ENCODE data around the gene ORM2. TPM values are rescaled to one million over a fixed set of nuclear protein-coding genes. Genes with fewer than 3 reads are reported as not detected.

Gene ORM2
- total RNA-seq, 1 experiment from 2014 or later = 0.59 TPM

GRCh38 chr9:114300846-114301797, 28.5 kb upstream of the ORM2 start:
- intact Hi-C loops (cut with micrococcal nuclease) = no loop called here
- no TSS peak for BruUV-seq (replicated peaks)
- TF ChIP-seq JUND (IDR thresholded peaks at IDR 0.05) (no peak), EZH2 (IDR thresholded peaks at IDR 0.05) (no peak)
- no peaks in the 10 kb centered on the region; a peak in 1 of 4 replicates for H3K36me3 ChIP-seq (ENCODE audit: control insufficient read depth in 1 of 2, insufficient read depth in 2 of 2, low read length in 2 of 2)
- no peak overlapping the region for H3K4me3 ChIP-seq (replicated peaks in 1 of 2; ENCODE audit: low read depth in 1 of 2, low read length in 2 of 2)
- no peaks in the 10 kb centered on the region for H3K9me3 ChIP-seq (ENCODE audit: control insufficient read depth in 1 of 2, insufficient read depth in 1 of 2, low read depth in 1 of 2, low read length in 2 of 2)
- DNase-seq (ENCODE audit: low read depth, low spot score) (no peak), ATAC-seq (no peak)
- no peaks in the 10 kb centered on the region for H3K79me2 ChIP-seq (ENCODE audit: insufficient read depth, low read length)
- ChIA-PET CTCF (no interaction called here), RAD21 (ENCODE audit: low non-redundant PET in 1 of 2, low total read pairs in 2 of 2, uncharacterized antibody in 2 of 2, unreplicated experiment in 2 of 2) (no interaction called here), POLR2A (no interaction called here)
- H3K27me3 ChIP-seq (ENCODE audit: insufficient read depth, low read length) = no peaks in the 10 kb centered on the region
- H4K20me1 ChIP-seq (ENCODE audit: insufficient read depth) = no peaks in the 10 kb centered on the region
- no peak overlapping the region for H2AFZ ChIP-seq (ENCODE audit: low read depth, low read length, poor library complexity, severe bottlenecking)
- no peak overlapping the region for H3K9ac ChIP-seq (ENCODE audit: low read length)
- peaks cover 0 to 3% of the 10 kb centered on the region in 2 experiments; a peak in 1 of 4 replicates for H3K4me1 ChIP-seq (ENCODE audit: control insufficient read depth in 1 of 2, insufficient read depth in 2 of 2, low read length in 2 of 2)
- no peak overlapping the region for H3K27ac ChIP-seq (ENCODE audit: low read depth, low read length)
- H3K4me2 ChIP-seq (ENCODE audit: low read length) = no peak overlapping the region
- no peaks in the 10 kb centered on the region for H3K9me2 ChIP-seq (ENCODE audit: insufficient read depth)

DNA sequence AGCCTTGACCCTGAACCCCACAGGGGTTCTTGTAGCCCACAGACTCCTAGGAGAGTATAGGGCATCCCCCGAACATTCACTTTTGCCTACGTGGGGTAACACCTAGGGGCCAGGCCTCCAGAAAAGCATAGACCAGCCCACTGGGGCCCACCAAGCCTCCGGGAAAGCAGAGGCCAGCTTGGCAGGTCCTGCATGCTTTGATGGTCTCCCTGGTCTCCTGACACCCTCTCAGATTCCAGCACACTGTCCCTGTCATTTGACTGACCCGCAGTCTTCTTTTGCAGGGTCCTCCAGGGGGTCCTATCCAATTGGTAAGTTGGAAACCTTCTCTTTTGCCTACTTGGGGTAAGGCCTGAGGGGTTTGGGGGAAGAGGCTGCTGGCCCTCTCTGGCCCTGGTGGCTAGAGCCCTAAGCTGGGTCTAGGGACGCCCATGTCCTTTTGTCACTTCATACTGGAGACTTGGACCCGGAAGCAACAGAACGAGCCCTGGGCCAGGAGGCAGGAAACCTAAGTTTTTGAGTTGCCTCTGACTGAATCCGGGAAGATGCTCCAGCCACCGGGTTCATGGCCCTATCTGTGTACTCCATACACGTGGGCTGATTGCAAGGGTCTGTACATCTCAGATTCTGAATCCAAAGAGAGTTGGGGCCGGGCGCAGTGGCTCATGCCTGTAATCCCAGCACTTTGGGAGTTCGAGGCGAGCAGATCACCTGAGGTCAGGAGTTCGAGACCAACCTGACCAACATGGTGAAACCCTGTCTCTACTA, 27.7 kb upstream of the ORM2 start:
- no peaks in the 10 kb centered on the region for H3K9me3 ChIP-seq (ENCODE audit: control insufficient read depth in 1 of 2, insufficient read depth in 1 of 2, low read depth in 1 of 2, low read length in 2 of 2)
- H3K9me2 ChIP-seq (ENCODE audit: insufficient read depth) = no peaks in the 10 kb centered on the region
- POLR2A ChIA-PET = no interaction called here
- no peak overlapping the region for H3K4me2 ChIP-seq (ENCODE audit: low read length)
- no peak overlapping the region for H3K9ac ChIP-seq (ENCODE audit: low read length)
- H4K20me1 ChIP-seq (ENCODE audit: insufficient read depth) = no peaks in the 10 kb centered on the region
- H3K79me2 ChIP-seq (ENCODE audit: insufficient read depth, low read length) = no peaks in the 10 kb centered on the region
- intact Hi-C loops (cut with micrococcal nuclease) = no loop called here
- no peak overlapping the region for H3K27ac ChIP-seq (ENCODE audit: low read depth, low read length)
- ATAC-seq (no peak), DNase-seq (ENCODE audit: low read depth, low spot score) (no peak)
- TF ChIP-seq REST (IDR thresholded peaks at IDR 0.05; ENCODE audit: low read depth) = no peak
- TF ChIP-seq RAD21 (IDR thresholded peaks at IDR 0.05; ENCODE audit: low read depth) = no peak
- no TSS peak for BruUV-seq (replicated peaks)
- CTCF ChIA-PET = interaction anchor here (1.4 kb wide), 1 partner anchor 219 kb away, joined by 5 read pairs; no protein-coding TSS in a partner anchor
- RAD21 ChIA-PET (ENCODE audit: low non-redundant PET in 1 of 2, low total read pairs in 2 of 2, uncharacterized antibody in 2 of 2, unreplicated experiment in 2 of 2) = no interaction called here
- peaks cover 0 to 3% of the 10 kb centered on the region in 2 experiments; a peak in 1 of 4 replicates for H3K4me1 ChIP-seq (ENCODE audit: control insufficient read depth in 1 of 2, insufficient read depth in 2 of 2, low read length in 2 of 2)
- H3K36me3 ChIP-seq (ENCODE audit: control insufficient read depth in 1 of 2, insufficient read depth in 2 of 2, low read length in 2 of 2) = no peaks in the 10 kb centered on the region
- no peaks in the 10 kb centered on the region for H3K27me3 ChIP-seq (ENCODE audit: insufficient read depth, low read length)
- no peak overlapping the region for H2AFZ ChIP-seq (ENCODE audit: low read depth, low read length, poor library complexity, severe bottlenecking)
- no peak overlapping the region for H3K4me3 ChIP-seq (replicated peaks in 1 of 2; ENCODE audit: low read depth in 1 of 2, low read length in 2 of 2)
